Stimulated activated CD4-positive, alpha-beta T cell treated with anti-CD3 and anti-CD28 coated beads, Interleukin-4, amount 100 ng/mL, for 24 hours (primary cell): ENCODE results near the gene DSCAML1.

Source experiments
- DNase-seq: peaks from one replicate; pipeline ENCODE4 v3.0.0-alpha.2; 2020

DSCAML1 gene

GRCh38 chr11:117654281-117655255, 142.4 kb downstream of the DSCAML1 start:
- DNase-seq: no peak

- no peak for DNase-seq
Observed at GRCh38 chr11:117652521-117652920, 144.5 kb downstream of the DSCAML1 start.

- DNase-seq: no peak
Observed at GRCh38 chr11:117649296-117650055, 147.5 kb downstream of the DSCAML1 start.

GRCh38 chr11:117647872-117648271, 149.1 kb downstream of the DSCAML1 start:
- no peak for DNase-seq

- no peak for DNase-seq
Observed at GRCh38 chr11:117647207-117647606, 149.8 kb downstream of the DSCAML1 start.

- no peak for DNase-seq
Observed at GRCh38 chr11:117646411-117646810, 150.6 kb downstream of the DSCAML1 start.

- DNase-seq: no peak
Observed at GRCh38 chr11:117644403-117645155, 152.4 kb downstream of the DSCAML1 start.

- no peak for DNase-seq
Observed at GRCh38 chr11:117643606-117644300, 153.3 kb downstream of the DSCAML1 start.

- no peak for DNase-seq
Observed at GRCh38 chr11:117642835-117643234, 154.2 kb downstream of the DSCAML1 start.

- DNase-seq: no peak
Observed at GRCh38 chr11:117642396-117642795, 154.6 kb downstream of the DSCAML1 start.

- no peak for DNase-seq
Observed at GRCh38 chr11:117641008-117641915, 155.8 kb downstream of the DSCAML1 start.

GRCh38 chr11:117640041-117640440, 157.0 kb downstream of the DSCAML1 start:
- DNase-seq: no peak

GRCh38 chr11:117639601-117640000, 157.4 kb downstream of the DSCAML1 start:
- no peak for DNase-seq

- DNase-seq: no peak
Observed at GRCh38 chr11:117638911-117639543, 158.0 kb downstream of the DSCAML1 start.

- DNase-seq: no peak
Observed at GRCh38 chr11:117634756-117635603, 162.0 kb downstream of the DSCAML1 start.

- DNase-seq: no peak
Observed at GRCh38 chr11:117633976-117634755, 162.8 kb downstream of the DSCAML1 start.

- no peak for DNase-seq
Observed at GRCh38 chr11:117633186-117633754, 163.7 kb downstream of the DSCAML1 start.

GRCh38 chr11:117632306-117632705, 164.7 kb downstream of the DSCAML1 start:
- no peak for DNase-seq
